ENCODE results near the gene ANTXRL. TPM values are rescaled to one million over a fixed set of nuclear protein-coding genes. Genes with fewer than 3 reads are reported as not detected.
"Not testable (repeated sequence)": the region's sequence is repeated elsewhere in the genome, so short reads cannot be mapped to it uniquely, and the experiment has no call there.

The ANTXRL gene
- total RNA-seq, 1 experiment from 2014 or later, result not detected

DNA sequence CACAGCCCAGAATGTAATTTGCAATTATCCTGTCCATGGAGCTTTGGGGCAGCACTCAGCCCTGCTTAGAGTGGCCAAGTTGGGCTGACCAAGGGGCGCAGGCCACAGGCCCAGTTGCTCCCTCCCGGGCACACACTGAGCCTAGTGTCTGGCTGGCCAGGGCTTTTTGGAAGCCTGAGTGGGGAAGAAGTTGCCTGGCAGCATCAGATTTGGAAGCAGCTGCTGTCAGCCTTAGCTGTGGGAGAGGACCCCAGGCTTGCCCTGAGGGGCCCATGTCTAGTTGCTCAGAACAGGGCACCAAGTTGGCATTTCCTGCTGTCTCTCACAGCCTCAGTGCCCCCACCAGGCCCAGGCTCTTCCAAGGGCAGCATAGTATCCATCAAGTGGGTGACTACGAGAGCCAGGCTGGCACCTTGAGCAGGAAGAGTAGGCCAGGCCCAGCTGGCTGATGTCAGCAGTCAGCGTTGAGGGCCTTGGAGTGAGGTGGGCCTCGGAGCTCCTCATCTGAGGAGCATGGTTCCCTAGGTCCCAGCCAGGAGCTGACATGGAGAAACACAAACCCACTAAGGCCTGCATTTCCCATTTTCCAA lies 14.4 kb downstream of the ANTXRL start:
- no TSS peak for BruUV-seq (replicated peaks)
- no peak overlapping the region for H3K9ac ChIP-seq (ENCODE audit: low read length)
- intact Hi-C loops (cut with micrococcal nuclease), result no loop called here
- DNase-seq (no peak), ATAC-seq (no peak)
- H3K4me2 ChIP-seq (ENCODE audit: low read length), result no peak overlapping the region
- H3K79me2 ChIP-seq (ENCODE audit: low read length), result no peaks in the 10 kb centered on the region
- H3K9me2 ChIP-seq (replicated peaks; ENCODE audit: low read length), result no peaks in the 10 kb centered on the region
- TF ChIP-seq CTCF (conservative IDR thresholded peaks at IDR 0.05; ENCODE audit: low read depth, low read length) (no peak), EZH2 (IDR thresholded peaks at IDR 0.05; ENCODE audit: low read length, unreplicated experiment) (no peak), EZH2phosphoT487 (IDR thresholded peaks at IDR 0.05; ENCODE audit: borderline replicate concordance, low read length) (no peak)
- no peak overlapping the region for H2AFZ ChIP-seq (ENCODE audit: low read length)
- H4K20me1 ChIP-seq (ENCODE audit: low read length), result no peaks in the 10 kb centered on the region
- H3K27ac ChIP-seq (ENCODE audit: low read length), result no peak overlapping the region
- H3K27me3 ChIP-seq (ENCODE audit: low read length), result no peaks in the 10 kb centered on the region
- ChIA-PET CTCF (no interaction called here), POLR2A (ENCODE audit: unreplicated experiment) (no interaction called here)
- no peaks in the 10 kb centered on the region for H3F3A ChIP-seq (ENCODE audit: low read length, unreplicated experiment)
- no peaks in the 10 kb centered on the region for H3K36me3 ChIP-seq (ENCODE audit: low read depth, low read length)
- H3K4me3 ChIP-seq (ENCODE audit: low read length), result no peak overlapping the region
- no peaks in the 10 kb centered on the region for H3K4me1 ChIP-seq (ENCODE audit: insufficient read depth, low read length)
- H3K9me3 ChIP-seq (ENCODE audit: low read length), result no peaks in the 10 kb centered on the region

DNA sequence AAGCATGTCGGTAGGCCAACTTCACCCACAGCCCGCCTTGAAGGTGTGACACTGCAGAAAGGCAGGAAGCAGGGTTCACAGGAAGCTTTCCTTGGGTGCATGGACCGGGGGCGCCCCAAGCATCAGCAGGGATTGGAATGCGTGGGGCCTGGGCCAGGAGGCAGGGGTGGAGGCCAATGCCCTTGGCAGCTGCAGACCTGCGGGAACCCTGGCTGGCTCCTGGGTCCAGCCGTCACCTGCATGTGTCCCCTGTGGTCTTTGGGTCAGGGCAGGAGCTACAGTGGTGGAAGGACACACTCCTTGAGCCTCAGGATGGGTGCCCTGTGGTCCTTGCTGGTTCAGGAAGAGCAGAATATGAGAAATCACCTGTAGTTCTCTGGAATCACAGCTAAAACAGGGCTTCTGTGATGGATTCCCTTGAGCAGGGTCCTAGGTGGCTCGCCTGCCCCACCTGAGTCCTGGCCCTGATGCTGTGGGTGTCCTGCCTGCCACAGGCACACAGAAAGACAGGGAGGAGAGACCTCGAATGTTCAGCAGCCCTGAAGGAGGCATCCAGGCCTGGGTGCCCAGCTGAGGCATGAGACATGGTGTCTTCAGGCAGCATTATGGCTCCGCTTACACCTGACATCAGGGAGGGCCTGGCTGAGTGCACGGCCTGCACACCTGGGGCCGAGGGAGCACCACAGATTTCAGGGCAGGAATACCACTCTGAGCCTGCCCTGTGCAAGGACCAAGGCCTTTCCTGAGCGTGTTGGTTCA lies 15.1 kb downstream of the ANTXRL start:
- H3K79me2 ChIP-seq (ENCODE audit: low read length), result no peaks in the 10 kb centered on the region
- H3K4me2 ChIP-seq (ENCODE audit: low read length), result no peak overlapping the region
- no peaks in the 10 kb centered on the region for H3K9me2 ChIP-seq (replicated peaks; ENCODE audit: low read length)
- H3F3A ChIP-seq (ENCODE audit: low read length, unreplicated experiment), result no peaks in the 10 kb centered on the region
- H3K36me3 ChIP-seq (ENCODE audit: low read depth, low read length), result no peaks in the 10 kb centered on the region
- intact Hi-C loops (cut with micrococcal nuclease), result no loop called here
- no peaks in the 10 kb centered on the region for H3K4me1 ChIP-seq (ENCODE audit: insufficient read depth, low read length)
- H3K27ac ChIP-seq (ENCODE audit: low read length), result no peak overlapping the region
- DNase-seq, result no peak
- H4K20me1 ChIP-seq (ENCODE audit: low read length), result no peaks in the 10 kb centered on the region
- no TSS peak for BruUV-seq (replicated peaks)
- no peak overlapping the region for H3K9ac ChIP-seq (ENCODE audit: low read length)
- H3K4me3 ChIP-seq (ENCODE audit: low read length), result no peak overlapping the region
- no peak for ATAC-seq
- ChIA-PET CTCF (no interaction called here), POLR2A (ENCODE audit: unreplicated experiment) (no interaction called here)
- no peak overlapping the region for H2AFZ ChIP-seq (ENCODE audit: low read length)
- TF ChIP-seq EZH2phosphoT487 (IDR thresholded peaks at IDR 0.05; ENCODE audit: borderline replicate concordance, low read length), result no peak
- H3K9me3 ChIP-seq (ENCODE audit: low read length), result no peaks in the 10 kb centered on the region
- no peaks in the 10 kb centered on the region for H3K27me3 ChIP-seq (ENCODE audit: low read length)

GRCh38 chr10:46302765-46303352 lies 16.1 kb downstream of the ANTXRL start:
- H3K4me3 ChIP-seq (ENCODE audit: low read length); H3F3A ChIP-seq (ENCODE audit: low read length, unreplicated experiment); H3K9ac ChIP-seq (ENCODE audit: low read length); H3K79me2 ChIP-seq (ENCODE audit: low read length); H3K36me3 ChIP-seq (ENCODE audit: low read depth, low read length); POLR2A ChIA-PET (ENCODE audit: unreplicated experiment); BruUV-seq (replicated peaks); H3K27ac ChIP-seq (ENCODE audit: low read length); H3K9me2 ChIP-seq (replicated peaks; ENCODE audit: low read length); ATAC-seq; H4K20me1 ChIP-seq (ENCODE audit: low read length); H3K4me1 ChIP-seq (ENCODE audit: insufficient read depth, low read length); H2AFZ ChIP-seq (ENCODE audit: low read length); H3K27me3 ChIP-seq (ENCODE audit: low read length); H3K4me2 ChIP-seq (ENCODE audit: low read length); DNase-seq; CTCF ChIA-PET; H3K9me3 ChIP-seq (ENCODE audit: low read length); intact Hi-C loops (cut with micrococcal nuclease): not testable (repeated sequence)

All from PC-3 (cell line).